NB4 (cell line): ENCODE results near the gene MCTP1.

Experiments used
- MYC ChIP-seq: IDR thresholded peaks from 2 replicates; pipeline ENCODE4 v1.6.1; 2011; ENCODE audit warnings: low read depth, low read length
- POLR2A ChIP-seq: IDR thresholded peaks from 2 replicates; pipeline ENCODE4 v1.6.1; 2011; ENCODE audit warnings: mild to moderate bottlenecking; ENCODE audit not compliant: insufficient read length; ENCODE audit errors: extremely low read depth
- TF ChIP-seq, protein P1 (sequence below): IDR thresholded peaks from one replicate; pipeline ENCODE4 v1.5.1; 2012; ENCODE audit warnings: low read depth, low read length
- TF ChIP-seq, protein P2 (sequence below): IDR thresholded peaks from 2 replicates; pipeline ENCODE4 v1.6.1; 2011; ENCODE audit warnings: low read depth, low read length

DNA sequence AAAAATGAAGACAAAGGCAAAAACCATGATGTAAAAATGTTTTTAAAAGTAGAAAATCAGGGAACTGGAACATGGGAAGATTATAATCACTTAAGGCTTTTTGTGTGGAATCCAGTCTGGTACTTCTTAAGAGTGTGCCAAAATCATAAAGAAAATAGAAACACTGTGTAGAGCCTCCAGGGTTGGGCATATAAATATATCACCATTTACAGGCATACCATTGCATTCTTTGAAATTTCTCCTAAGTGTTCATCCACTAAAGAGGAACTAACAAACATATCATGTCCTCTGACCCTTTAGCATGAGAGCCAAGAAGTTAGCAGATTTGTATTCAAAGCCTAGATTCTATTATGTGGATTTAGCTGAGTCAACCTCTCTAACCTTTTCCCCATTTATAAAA is 573.1 kb downstream of the MCTP1 start:
- TF ChIP-seq, protein P1, sequence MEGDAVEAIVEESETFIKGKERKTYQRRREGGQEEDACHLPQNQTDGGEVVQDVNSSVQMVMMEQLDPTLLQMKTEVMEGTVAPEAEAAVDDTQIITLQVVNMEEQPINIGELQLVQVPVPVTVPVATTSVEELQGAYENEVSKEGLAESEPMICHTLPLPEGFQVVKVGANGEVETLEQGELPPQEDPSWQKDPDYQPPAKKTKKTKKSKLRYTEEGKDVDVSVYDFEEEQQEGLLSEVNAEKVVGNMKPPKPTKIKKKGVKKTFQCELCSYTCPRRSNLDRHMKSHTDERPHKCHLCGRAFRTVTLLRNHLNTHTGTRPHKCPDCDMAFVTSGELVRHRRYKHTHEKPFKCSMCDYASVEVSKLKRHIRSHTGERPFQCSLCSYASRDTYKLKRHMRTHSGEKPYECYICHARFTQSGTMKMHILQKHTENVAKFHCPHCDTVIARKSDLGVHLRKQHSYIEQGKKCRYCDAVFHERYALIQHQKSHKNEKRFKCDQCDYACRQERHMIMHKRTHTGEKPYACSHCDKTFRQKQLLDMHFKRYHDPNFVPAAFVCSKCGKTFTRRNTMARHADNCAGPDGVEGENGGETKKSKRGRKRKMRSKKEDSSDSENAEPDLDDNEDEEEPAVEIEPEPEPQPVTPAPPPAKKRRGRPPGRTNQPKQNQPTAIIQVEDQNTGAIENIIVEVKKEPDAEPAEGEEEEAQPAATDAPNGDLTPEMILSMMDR: no peak
- TF ChIP-seq POLR2A (no peak), MYC (no peak)
- TF ChIP-seq, protein P2, sequence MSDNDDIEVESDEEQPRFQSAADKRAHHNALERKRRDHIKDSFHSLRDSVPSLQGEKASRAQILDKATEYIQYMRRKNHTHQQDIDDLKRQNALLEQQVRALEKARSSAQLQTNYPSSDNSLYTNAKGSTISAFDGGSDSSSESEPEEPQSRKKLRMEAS: no peak
